Thymus (tissue), 11 donors: ENCODE measurements around the gene TRNP1. TPM values are rescaled to one million over a fixed set of nuclear protein-coding genes. Genes with fewer than 3 reads are reported as not detected.

ENCODE experiments used
- DNase-seq, 9 donors: peaks; one replicate each; pipeline ENCODE4 v3.0.0-alpha.2; 2013; ENCODE audit warnings: low spot score in 9 of 9, low read depth in 6 of 9, missing footprints in 1 of 9
- H3K27ac ChIP-seq, 2 donors: one replicate each; pipeline ENCODE4 v1.5.1; 2013; ENCODE audit warnings: control low read depth in 1 of 2, low read depth in 1 of 2, low read length in 1 of 2, mild to moderate bottlenecking in 1 of 2, moderate library complexity in 1 of 2
- H3K27me3 ChIP-seq, 2 donors: one replicate each; pipeline ENCODE4 v1.5.1; 2013; ENCODE audit warnings: low read length in 1 of 2; ENCODE audit not compliant: control insufficient read depth in 2 of 2, insufficient read depth in 1 of 2
- H3K36me3 ChIP-seq, 2 donors: one replicate each; pipeline ENCODE4 v1.5.1; 2013; ENCODE audit warnings: low read length in 1 of 2, mild to moderate bottlenecking in 1 of 2, moderate library complexity in 1 of 2; ENCODE audit not compliant: control insufficient read depth in 2 of 2, insufficient read depth in 2 of 2
- H3K4me1 ChIP-seq, 2 donors: one replicate each; pipeline ENCODE4 v1.5.1; 2013; ENCODE audit warnings: low read length in 2 of 2; ENCODE audit not compliant: control insufficient read depth in 2 of 2, insufficient read depth in 2 of 2
- H3K4me3 ChIP-seq, 2 donors: one replicate each; pipeline ENCODE4 v1.5.1; 2013; ENCODE audit warnings: low read length in 2 of 2, control low read depth in 1 of 2, mild to moderate bottlenecking in 1 of 2
- H3K9me3 ChIP-seq, 2 donors: one replicate each; pipeline ENCODE4 v1.5.1; 2013; ENCODE audit warnings: low read length in 1 of 2, mild to moderate bottlenecking in 1 of 2; ENCODE audit not compliant: control insufficient read depth in 2 of 2, insufficient read depth in 1 of 2
- WGBS: extraction: QIAGEN DNeasy Blood & Tissue Kit; methylation state at CpG from one replicate; pipeline ENCODE4 v1.1.7; 2013; 5-methylcytosine and 5-hydroxymethylcytosine counted together
- polyA plus RNA-seq: library from polyadenylated mRNA; stranded (reverse); fragments of 200-250 nt; gene quantifications from one replicate; pipeline ENCODE4 v1.2.3, GENCODE V29; 2013
- total RNA-seq: library from RNA; stranded (reverse); fragments of 120-200 nt; gene quantifications from one replicate; pipeline ENCODE4 v1.2.4, GENCODE V29; 2013
- donor health status: healthy.

The TRNP1 gene
- total and polyA plus RNA-seq, 2 donors, result 2.3 to 11.6 TPM

- no peak for DNase-seq
- Histone ChIP-seq H3K27ac (no peak overlapping the region), H3K4me1 (peaks cover 0 to 30% of the 10 kb centered on the region in 2 donors), H3K36me3 (no peaks in the 10 kb centered on the region), H3K4me3 (no peak overlapping the region), H3K27me3 (peaks cover under 1 to 6% of the 10 kb centered on the region in 2 donors), H3K9me3 (no peaks in the 10 kb centered on the region)
- WGBS, result 94% methylated on average over 10 of the region's 10 CpGs
These were observed 11.1 kb downstream of the TRNP1 start for GRCh38 chr1:27004471-27005165.

GRCh38 chr1:27005166-27005530 is 11.7 kb downstream of the TRNP1 start:
- Histone ChIP-seq H3K4me1 (peaks cover 0 to 30% of the 10 kb centered on the region in 2 donors), H3K27me3 (peaks cover 3 to 11% of the 10 kb centered on the region in 2 donors), H3K9me3 (no peaks in the 10 kb centered on the region), H3K27ac (no peak overlapping the region), H3K4me3 (no peak overlapping the region), H3K36me3 (no peaks in the 10 kb centered on the region)
- no peak for DNase-seq
- 97% methylated on average over 3 of the region's 3 CpGs for WGBS

GRCh38 chr1:27005648-27006496 is 12.4 kb downstream of the TRNP1 start:
- no peak overlapping the region for H3K27ac ChIP-seq
- no peaks in the 10 kb centered on the region for H3K36me3 ChIP-seq
- H3K9me3 ChIP-seq, result no peaks in the 10 kb centered on the region
- no peak for DNase-seq
- peaks cover 3 to 18% of the 10 kb centered on the region in 2 donors for H3K27me3 ChIP-seq
- WGBS, result 97% methylated on average over 48 of the region's 48 CpGs
- H3K4me1 ChIP-seq, result peaks cover 0 to 34% of the 10 kb centered on the region in 2 donors
- H3K4me3 ChIP-seq, result no peak overlapping the region

- Histone ChIP-seq H3K36me3 (no peaks in the 10 kb centered on the region), H3K27me3 (peaks cover 10 to 25% of the 10 kb centered on the region in 2 donors), H3K4me3 (no peak overlapping the region), H3K9me3 (peaks cover 0 to 2% of the 10 kb centered on the region in 2 donors), H3K27ac (no peak overlapping the region), H3K4me1 (peaks cover 0 to 31% of the 10 kb centered on the region in 2 donors)
- no peak for DNase-seq
- WGBS, result 92% methylated on average over 13 of the region's 13 CpGs
These were observed 13.2 kb downstream of the TRNP1 start for GRCh38 chr1:27006683-27007082.

- H3K27me3 ChIP-seq, result peaks cover 22 to 38% of the 10 kb centered on the region in 2 donors
- no peak overlapping the region for H3K4me3 ChIP-seq
- peaks cover 0 to 33% of the 10 kb centered on the region in 2 donors for H3K4me1 ChIP-seq
- no peak for DNase-seq
- WGBS, result 94% methylated on average over 9 of the region's 9 CpGs
- no peaks in the 10 kb centered on the region for H3K36me3 ChIP-seq
- no peak overlapping the region for H3K27ac ChIP-seq
- H3K9me3 ChIP-seq, result peaks cover 2 to 4% of the 10 kb centered on the region in 2 donors
These were observed 14.6 kb downstream of the TRNP1 start for GRCh38 chr1:27007909-27008582.

- Histone ChIP-seq H3K36me3 (no peaks in the 10 kb centered on the region), H3K9me3 (peaks cover 2 to 4% of the 10 kb centered on the region in 2 donors), H3K4me1 (peaks cover 0 to 28% of the 10 kb centered on the region in 2 donors), H3K27ac (no peak overlapping the region), H3K27me3 (peaks cover 24 to 53% of the 10 kb centered on the region in 2 donors), H3K4me3 (no peak overlapping the region)
- DNase-seq, result no peak
- 92% methylated on average over 6 of the region's 6 CpGs for whole genome bisulfite sequencing
These were observed 16.2 kb downstream of the TRNP1 start for GRCh38 chr1:27009601-27010197.

- Histone ChIP-seq H3K4me1 (peaks cover 0 to 21% of the 10 kb centered on the region in 2 donors), H3K9me3 (peaks cover 2 to 4% of the 10 kb centered on the region in 2 donors)
- WGBS, result 94% methylated on average over 5 of the region's 5 CpGs
These were observed 16.9 kb downstream of the TRNP1 start for GRCh38 chr1:27010226-27010994.

GRCh38 chr1:27011058-27011764 is 17.7 kb downstream of the TRNP1 start:
- Histone ChIP-seq H3K9me3 (peaks cover 2 to 4% of the 10 kb centered on the region in 2 donors), H3K36me3 (no peaks in the 10 kb centered on the region), H3K4me3 (no peak overlapping the region), H3K27ac (no peak overlapping the region), H3K4me1 (peaks cover 0 to 20% of the 10 kb centered on the region in 2 donors), H3K27me3 (peaks cover 24 to 60% of the 10 kb centered on the region in 2 donors)
- DNase-seq, result no peak
- 86% methylated on average over 15 of the region's 15 CpGs for WGBS

More at GRCh38 chr1:27010226-27010994, 16.9 kb downstream of the TRNP1 start:
- H3K36me3 ChIP-seq, result no peaks in the 10 kb centered on the region
- no peak overlapping the region for H3K27ac ChIP-seq
- peaks cover 24 to 57% of the 10 kb centered on the region in 2 donors for H3K27me3 ChIP-seq
- no peak for DNase-seq
- H3K4me3 ChIP-seq, result no peak overlapping the region
